AG08396 (cell line): ENCODE results near the gene PYGL.
A peak's percentile ranks its signal among the peaks of the same experiment; 100 is the strongest.

ENCODE experiments used
- DNase-seq: peaks from one replicate; pipeline ENCODE4 v3.0.0; 2012; ENCODE audit warnings: low spot score, mixed read lengths

The PYGL gene

GRCh38 chr14:50871914-50872732 lies 72.2 kb downstream of the PYGL start, which contains the start of gene ABHD12B:
TSS of gene ABHD12B (plus strand) at chr14:50872053. CDS start at chr14:50872175, 122 bp downstream.
- peak; percentile 36 for DNase-seq

DNA sequence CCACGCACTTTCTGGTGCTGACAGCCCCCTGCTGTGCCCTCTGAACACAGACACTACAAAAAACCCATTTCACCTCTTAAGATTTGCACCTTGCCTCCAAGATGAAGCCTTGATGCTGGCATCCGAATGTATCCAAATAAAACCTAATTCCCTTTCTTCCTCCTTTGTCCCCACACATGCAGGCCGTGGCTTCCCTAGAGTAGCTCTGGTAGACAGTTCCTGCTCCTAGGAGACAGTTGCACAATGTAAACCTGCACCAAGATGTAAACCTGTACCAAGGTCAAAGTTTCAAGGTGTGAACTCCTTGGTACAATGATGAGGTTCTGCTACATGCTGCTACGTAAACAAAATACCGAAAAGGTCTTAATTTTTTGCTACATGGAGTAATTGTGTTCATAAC lies 73.1 kb downstream of the PYGL start:
- no peak for DNase-seq

DNA sequence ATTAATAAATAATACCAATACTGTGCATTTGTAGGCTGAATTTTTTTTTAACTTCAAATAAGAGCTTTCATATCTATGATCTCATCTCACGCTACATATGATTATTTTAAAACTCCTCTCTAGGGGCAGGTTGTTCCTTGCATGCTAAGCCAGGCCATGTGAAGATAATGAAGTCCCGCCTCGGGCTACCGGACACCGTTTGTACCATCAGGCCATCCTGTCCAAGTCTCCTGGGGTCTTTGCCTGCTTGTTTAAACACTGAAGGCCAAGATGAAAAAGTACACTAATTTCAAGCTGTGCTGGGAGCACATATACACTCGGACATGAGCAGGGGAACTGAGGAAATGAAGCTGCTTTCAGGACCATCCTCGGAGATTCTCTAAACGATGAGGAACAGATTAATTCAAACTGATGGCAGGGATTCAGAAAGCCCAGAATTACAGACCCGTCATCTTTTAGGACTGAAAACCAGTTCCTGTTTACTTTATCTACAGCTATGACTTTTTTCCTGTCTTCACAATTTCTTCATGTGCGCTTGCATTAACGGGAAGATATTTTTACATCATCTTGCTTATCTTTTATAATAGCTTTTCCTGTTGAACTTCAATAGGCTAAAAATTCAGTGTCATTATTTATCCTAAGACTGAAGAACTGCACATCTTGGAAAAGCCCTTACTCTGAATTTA lies 78.7 kb downstream of the PYGL start:
- DNase-seq: peak; percentile 48

DNA sequence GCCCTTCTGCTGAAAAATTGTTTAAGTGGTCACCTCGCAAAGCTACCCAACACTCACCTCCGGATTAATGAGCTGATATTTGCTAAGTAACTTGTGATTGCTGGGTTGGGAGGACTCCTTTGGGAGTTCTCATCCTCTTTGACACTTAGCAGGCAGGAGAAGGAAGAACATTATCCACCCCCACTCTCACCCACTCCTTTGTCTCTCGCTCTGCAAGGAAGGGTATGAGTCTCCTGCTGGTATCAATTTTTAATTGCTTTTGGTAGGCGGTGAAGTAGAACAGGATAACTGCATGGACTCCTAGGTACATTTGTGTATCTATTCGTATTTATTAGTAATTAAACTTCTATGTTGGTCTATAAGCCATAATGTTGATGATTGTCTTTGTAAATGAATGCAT lies 79.3 kb downstream of the PYGL start:
- no peak for DNase-seq

DNA sequence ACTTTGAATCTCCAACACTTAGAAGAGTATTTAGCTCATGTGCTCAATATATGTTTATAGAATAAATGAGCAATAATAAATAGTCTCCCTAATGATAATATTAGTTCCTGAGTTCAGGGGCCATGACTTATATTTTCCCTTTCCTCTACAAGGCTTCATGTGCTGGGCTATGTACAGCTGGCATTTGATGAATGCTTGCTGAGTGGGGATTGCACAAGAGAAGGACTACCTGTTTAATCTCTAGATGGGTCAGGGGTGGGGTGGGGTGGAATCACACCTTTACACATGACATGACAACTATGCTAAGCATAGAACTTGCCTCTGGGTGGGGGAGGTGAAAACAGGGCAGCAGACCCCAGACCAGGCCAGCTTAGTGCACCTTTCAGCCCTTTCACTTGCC lies 80.0 kb downstream of the PYGL start:
- no peak for DNase-seq

DNA sequence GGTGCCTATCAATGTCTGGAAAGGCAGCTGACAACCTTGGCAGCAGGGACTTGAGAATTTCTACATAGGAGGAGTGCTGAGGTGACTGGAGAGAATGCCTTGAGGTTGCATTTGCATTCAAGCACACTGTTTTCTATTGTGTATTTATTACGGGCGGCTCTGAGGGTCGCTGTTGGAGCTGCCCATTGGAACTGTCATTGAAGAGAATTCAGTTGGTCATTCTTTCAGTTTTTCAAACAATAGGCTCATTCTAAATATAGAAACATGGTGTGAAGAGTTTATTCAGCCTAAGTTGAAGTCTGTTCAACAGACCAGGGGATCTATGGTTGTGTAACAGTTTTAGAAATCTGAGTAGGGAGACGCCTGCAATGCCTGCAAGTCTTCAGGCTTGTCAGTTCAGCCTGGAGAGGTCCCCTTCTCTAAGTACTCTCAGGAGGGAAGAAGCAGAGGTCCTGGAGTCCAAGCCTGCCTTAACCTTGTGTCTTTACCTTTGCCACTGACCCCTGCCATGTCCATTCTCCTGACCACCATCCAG lies 82.2 kb downstream of the PYGL start:
- no peak for DNase-seq

- peak; percentile 79 for DNase-seq
Measured at GRCh38 chr14:50860478-50861086, 83.7 kb downstream of the PYGL start.

GRCh38 chr14:50859296-50859624 lies 85.0 kb downstream of the PYGL start:
- DNase-seq: peak; percentile 14

DNA sequence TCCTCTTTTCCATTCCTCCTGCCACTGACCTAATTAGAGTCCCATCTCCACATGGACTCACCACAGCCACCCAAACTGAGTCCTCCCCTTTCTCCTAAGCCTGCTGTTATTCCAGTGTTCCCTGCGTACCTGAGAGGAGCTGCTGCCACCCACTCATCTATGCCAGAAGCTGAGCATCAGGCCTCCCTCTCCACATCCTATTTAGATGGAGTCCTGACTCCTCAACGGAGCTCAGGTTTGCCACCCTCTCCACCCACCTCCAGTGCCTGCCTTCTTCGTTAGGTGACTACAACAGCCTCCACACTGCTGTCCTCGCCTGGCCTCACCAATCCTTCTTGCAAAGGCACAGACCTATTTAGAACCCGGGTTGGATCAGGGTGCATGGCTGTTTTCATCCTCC lies 87.6 kb downstream of the PYGL start:
- no peak for DNase-seq

DNA sequence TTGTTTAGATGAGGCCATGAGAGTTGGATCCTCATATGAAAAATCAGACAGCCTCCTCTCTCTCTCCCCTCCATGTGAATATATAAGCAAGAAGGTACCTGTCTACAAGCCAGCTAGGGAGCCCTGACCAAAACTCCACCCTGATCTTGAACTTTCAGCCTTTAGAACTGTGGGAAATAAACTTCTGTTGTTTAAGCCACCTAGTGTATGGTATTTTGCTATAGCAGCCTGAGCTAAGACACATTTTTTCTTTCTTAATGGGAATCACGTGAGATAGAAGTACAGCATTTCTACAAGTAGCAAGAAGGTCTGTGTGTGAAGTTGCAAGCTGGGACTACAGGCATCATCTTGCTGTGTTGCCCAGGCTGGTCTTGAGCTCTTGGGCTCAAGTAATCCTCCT lies 88.7 kb downstream of the PYGL start:
- DNase-seq: no peak
